ENCODE measurements around the gene ZFR2. TPM values are rescaled to one million over a fixed set of nuclear protein-coding genes. Genes with fewer than 3 reads are reported as not detected.
"Not testable (repeated sequence)": the region's sequence is repeated elsewhere in the genome, so short reads cannot be mapped to it uniquely, and the experiment has no call there.

ZFR2 gene
- total RNA-seq, 4 donors from 2014 or later: not detected

- H3K4me3 ChIP-seq: no peak overlapping the region
- no peak for DNase-seq
- H3K27me3 ChIP-seq: no peaks in the 10 kb centered on the region
- H3K36me3 ChIP-seq: no peaks in the 10 kb centered on the region
- intact Hi-C loops (cut with DNase I; ENCODE audit: low total_unique reads): no loop called here
- TF ChIP-seq CTCF (IDR thresholded peaks at IDR 0.05): no peak
- no peak for TF ChIP-seq POLR2A (IDR thresholded peaks at IDR 0.05)
- no peak overlapping the region for H3K27ac ChIP-seq
- H3K4me1 ChIP-seq: no peaks in the 10 kb centered on the region
- H3K9me3 ChIP-seq: no peaks in the 10 kb centered on the region
Measured at GRCh38 chr19:3818918-3819317, 49.9 kb downstream of the ZFR2 start.

GRCh38 chr19:3818466-3818865 lies 50.4 kb downstream of the ZFR2 start:
- no peak for DNase-seq
- Histone ChIP-seq H3K27ac (no peak overlapping the region), H3K9me3 (no peaks in the 10 kb centered on the region), H3K4me3 (no peak overlapping the region), H3K36me3 (no peaks in the 10 kb centered on the region), H3K27me3 (no peaks in the 10 kb centered on the region), H3K4me1 (no peaks in the 10 kb centered on the region)
- TF ChIP-seq POLR2A (IDR thresholded peaks at IDR 0.05): no peak
- TF ChIP-seq CTCF (IDR thresholded peaks at IDR 0.05): no peak
- intact Hi-C loops (cut with DNase I; ENCODE audit: low total_unique reads): no loop called here

GRCh38 chr19:3817761-3818160 lies 51.1 kb downstream of the ZFR2 start:
- H3K9me3 ChIP-seq: no peaks in the 10 kb centered on the region
- no peaks in the 10 kb centered on the region for H3K27me3 ChIP-seq
- no peak overlapping the region for H3K4me3 ChIP-seq
- TF ChIP-seq POLR2A (IDR thresholded peaks at IDR 0.05) (no peak), CTCF (IDR thresholded peaks at IDR 0.05) (no peak)
- intact Hi-C loops (cut with DNase I; ENCODE audit: low total_unique reads): no loop called here
- no peak overlapping the region for H3K27ac ChIP-seq
- no peak for DNase-seq
- H3K36me3 ChIP-seq: no peaks in the 10 kb centered on the region
- H3K4me1 ChIP-seq: no peaks in the 10 kb centered on the region

GRCh38 chr19:3816566-3817218 lies 52.1 kb downstream of the ZFR2 start:
- H3K27me3 ChIP-seq: no peaks in the 10 kb centered on the region
- DNase-seq: no peak
- H3K36me3 ChIP-seq: no peaks in the 10 kb centered on the region
- no peaks in the 10 kb centered on the region for H3K4me1 ChIP-seq
- TF ChIP-seq POLR2A (IDR thresholded peaks at IDR 0.05) (no peak), CTCF (IDR thresholded peaks at IDR 0.05) (no peak)
- intact Hi-C loops (cut with DNase I; ENCODE audit: low total_unique reads): no loop called here
- H3K4me3 ChIP-seq: no peak overlapping the region
- no peaks in the 10 kb centered on the region for H3K9me3 ChIP-seq
- no peak overlapping the region for H3K27ac ChIP-seq

GRCh38 chr19:3816148-3816547 lies 52.7 kb downstream of the ZFR2 start:
- H3K27me3 ChIP-seq; intact Hi-C loops (cut with DNase I; ENCODE audit: low total_unique reads); H3K4me1 ChIP-seq; H3K9me3 ChIP-seq; H3K36me3 ChIP-seq; DNase-seq; H3K27ac ChIP-seq; H3K4me3 ChIP-seq: not testable (repeated sequence)

GRCh38 chr19:3814648-3815047 lies 54.2 kb downstream of the ZFR2 start:
- intact Hi-C loops (cut with DNase I; ENCODE audit: low total_unique reads): no loop called here
- H3K9me3 ChIP-seq: no peaks in the 10 kb centered on the region
- no peaks in the 10 kb centered on the region for H3K27me3 ChIP-seq
- TF ChIP-seq CTCF (IDR thresholded peaks at IDR 0.05) (no peak), POLR2A (IDR thresholded peaks at IDR 0.05) (no peak)
- no peak overlapping the region for H3K27ac ChIP-seq
- no peaks in the 10 kb centered on the region for H3K36me3 ChIP-seq
- no peak for DNase-seq
- no peak overlapping the region for H3K4me3 ChIP-seq
- no peaks in the 10 kb centered on the region for H3K4me1 ChIP-seq
